ENCODE data around the gene PHIP.
"Not testable (repeated sequence)": the region's sequence is repeated elsewhere in the genome, so short reads cannot be mapped to it uniquely, and the experiment has no call there.

Gene PHIP

DNA sequence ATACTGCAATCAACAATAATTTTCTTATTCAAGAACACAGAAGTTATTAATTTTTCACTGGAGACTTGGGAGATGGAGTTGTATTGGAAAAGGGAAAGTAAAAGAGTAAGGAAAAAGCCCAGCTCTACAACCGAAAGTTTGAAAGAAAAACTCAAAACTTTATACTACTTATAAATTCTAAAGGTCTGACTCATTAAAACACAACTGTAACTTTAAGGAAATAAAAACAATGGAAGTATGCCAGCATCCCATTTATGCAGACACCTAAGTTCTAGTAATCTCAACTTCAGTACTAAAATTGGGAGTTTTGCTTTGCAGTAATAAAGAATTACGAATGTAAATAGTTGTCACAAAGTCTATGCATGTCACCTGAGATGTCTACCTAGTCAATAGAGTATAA is 130.1 kb downstream of the PHIP start:
- Histone ChIP-seq H3K4me1 (ENCODE audit: control insufficient read depth, insufficient read depth, low read length) (no peaks in the 10 kb centered on the region; the same call in 1 of the 2 replicates), H3K4me3 (ENCODE audit: low read length) (no peak overlapping the region), H3K36me3 (ENCODE audit: control insufficient read depth, insufficient read depth, low read length) (peaks cover 10% of the 10 kb centered on the region; the same call in 1 of the 2 replicates), H3K27ac (ENCODE audit: low read length) (no peak overlapping the region), H3K27me3 (ENCODE audit: control insufficient read depth, insufficient read depth, low read length) (no peaks in the 10 kb centered on the region), H3K9me3 (ENCODE audit: control insufficient read depth, insufficient read depth, low read length) (no peaks in the 10 kb centered on the region)
- no peak for DNase-seq (ENCODE audit: low read depth, low spot score)
- no CpG with 5 or more reads among the region's 2 CpGs for WGBS (ENCODE audit: insufficient coverage, insufficient read length)

- H3K9me3 ChIP-seq (ENCODE audit: control insufficient read depth, insufficient read depth, low read length) = no peaks in the 10 kb centered on the region
- no peak overlapping the region for H3K27ac ChIP-seq (ENCODE audit: low read length)
- no peaks in the 10 kb centered on the region; the same call in 1 of the 2 replicates for H3K4me1 ChIP-seq (ENCODE audit: control insufficient read depth, insufficient read depth, low read length)
- no CpG with 5 or more reads among the region's 2 CpGs for WGBS (ENCODE audit: insufficient coverage, insufficient read length)
- peaks cover 10% of the 10 kb centered on the region; the same call in 1 of the 2 replicates for H3K36me3 ChIP-seq (ENCODE audit: control insufficient read depth, insufficient read depth, low read length)
- H3K4me3 ChIP-seq (ENCODE audit: low read length) = no peak overlapping the region
- DNase-seq (ENCODE audit: low read depth, low spot score) = no peak
- H3K27me3 ChIP-seq (ENCODE audit: control insufficient read depth, insufficient read depth, low read length) = no peaks in the 10 kb centered on the region
Observed at GRCh38 chr6:78947529-78947928, 130.5 kb downstream of the PHIP start.

- Histone ChIP-seq H3K27me3 (ENCODE audit: control insufficient read depth, insufficient read depth, low read length) (no peaks in the 10 kb centered on the region), H3K9me3 (ENCODE audit: control insufficient read depth, insufficient read depth, low read length) (no peaks in the 10 kb centered on the region), H3K27ac (ENCODE audit: low read length) (no peak overlapping the region), H3K36me3 (ENCODE audit: control insufficient read depth, insufficient read depth, low read length) (peaks cover 2% of the 10 kb centered on the region; the same call in 1 of the 2 replicates), H3K4me3 (ENCODE audit: low read length) (no peak overlapping the region), H3K4me1 (ENCODE audit: control insufficient read depth, insufficient read depth, low read length) (no peaks in the 10 kb centered on the region)
- no CpG with 5 or more reads among the region's 1 CpG for WGBS (ENCODE audit: insufficient coverage, insufficient read length)
- no peak for DNase-seq (ENCODE audit: low read depth, low spot score)
Observed at GRCh38 chr6:78942446-78942845, 135.6 kb downstream of the PHIP start.

GRCh38 chr6:78936515-78936914 is 141.5 kb downstream of the PHIP start:
- Histone ChIP-seq H3K4me3 (ENCODE audit: low read length) (no peak overlapping the region), H3K27ac (ENCODE audit: low read length) (no peak overlapping the region), H3K9me3 (ENCODE audit: control insufficient read depth, insufficient read depth, low read length) (no peaks in the 10 kb centered on the region), H3K27me3 (ENCODE audit: control insufficient read depth, insufficient read depth, low read length) (no peaks in the 10 kb centered on the region), H3K4me1 (ENCODE audit: control insufficient read depth, insufficient read depth, low read length) (no peaks in the 10 kb centered on the region), H3K36me3 (ENCODE audit: control insufficient read depth, insufficient read depth, low read length) (no peaks in the 10 kb centered on the region; the same call in 1 of the 2 replicates)
- no peak for DNase-seq (ENCODE audit: low read depth, low spot score)
- no CpG with 5 or more reads among the region's 2 CpGs for WGBS (ENCODE audit: insufficient coverage, insufficient read length)

- Histone ChIP-seq H3K36me3 (ENCODE audit: control insufficient read depth, insufficient read depth, low read length) (no peaks in the 10 kb centered on the region; the same call in 1 of the 2 replicates), H3K27ac (ENCODE audit: low read length) (no peak overlapping the region), H3K4me3 (ENCODE audit: low read length) (no peak overlapping the region), H3K9me3 (ENCODE audit: control insufficient read depth, insufficient read depth, low read length) (no peaks in the 10 kb centered on the region), H3K4me1 (ENCODE audit: control insufficient read depth, insufficient read depth, low read length) (no peaks in the 10 kb centered on the region), H3K27me3 (ENCODE audit: control insufficient read depth, insufficient read depth, low read length) (no peaks in the 10 kb centered on the region)
- WGBS (ENCODE audit: insufficient coverage, insufficient read length) = no CpG with 5 or more reads among the region's 2 CpGs
- no peak for DNase-seq (ENCODE audit: low read depth, low spot score)
Observed at GRCh38 chr6:78935553-78935952, 142.5 kb downstream of the PHIP start.

- DNase-seq (ENCODE audit: low read depth, low spot score) = no peak
- H3K36me3 ChIP-seq (ENCODE audit: control insufficient read depth, insufficient read depth, low read length) = no peaks in the 10 kb centered on the region
- peaks cover 2% of the 10 kb centered on the region; the same call in 1 of the 2 replicates for H3K9me3 ChIP-seq (ENCODE audit: control insufficient read depth, insufficient read depth, low read length)
- no peaks in the 10 kb centered on the region for H3K4me1 ChIP-seq (ENCODE audit: control insufficient read depth, insufficient read depth, low read length)
- H3K27ac ChIP-seq (ENCODE audit: low read length) = no peak overlapping the region
- H3K27me3 ChIP-seq (ENCODE audit: control insufficient read depth, insufficient read depth, low read length) = no peaks in the 10 kb centered on the region
- H3K4me3 ChIP-seq (ENCODE audit: low read length) = no peak overlapping the region
- no CpG with 5 or more reads among the region's 3 CpGs for WGBS (ENCODE audit: insufficient coverage, insufficient read length)
Observed at GRCh38 chr6:78925317-78925716, 152.7 kb downstream of the PHIP start.

DNA sequence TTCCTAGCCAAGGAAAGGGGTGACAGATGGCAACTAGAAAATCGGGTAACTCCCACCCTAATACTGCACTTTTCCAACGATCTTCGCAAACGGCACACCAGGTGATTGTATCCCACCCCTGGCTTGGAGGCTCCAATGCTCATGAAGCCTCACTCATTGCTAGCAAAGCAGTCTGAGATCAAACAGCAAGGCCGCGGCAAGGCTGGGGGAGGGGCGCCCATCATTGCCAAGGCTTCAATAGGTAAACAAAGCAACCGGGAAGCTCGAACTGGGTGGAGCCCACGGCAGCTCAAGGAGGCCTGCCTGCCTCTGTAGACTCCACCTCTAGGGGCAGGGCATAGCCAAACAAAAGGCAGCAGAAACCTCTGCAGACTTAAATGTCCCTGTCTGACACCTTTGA is 156.9 kb downstream of the PHIP start:
- not testable (repeated sequence) for H3K36me3 ChIP-seq (ENCODE audit: control insufficient read depth, insufficient read depth, low read length); H3K27ac ChIP-seq (ENCODE audit: low read length); H3K9me3 ChIP-seq (ENCODE audit: control insufficient read depth, insufficient read depth, low read length); H3K27me3 ChIP-seq (ENCODE audit: control insufficient read depth, insufficient read depth, low read length); DNase-seq (ENCODE audit: low read depth, low spot score); H3K4me3 ChIP-seq (ENCODE audit: low read length); H3K4me1 ChIP-seq (ENCODE audit: control insufficient read depth, insufficient read depth, low read length)
- no CpG with 5 or more reads among the region's 10 CpGs for WGBS (ENCODE audit: insufficient coverage, insufficient read length)

- no peak for DNase-seq (ENCODE audit: low read depth, low spot score)
- H3K4me3 ChIP-seq (ENCODE audit: low read length) = no peak overlapping the region
- WGBS (ENCODE audit: insufficient coverage, insufficient read length) = no CpG with 5 or more reads among the region's 1 CpG
- no peaks in the 10 kb centered on the region for H3K27me3 ChIP-seq (ENCODE audit: control insufficient read depth, insufficient read depth, low read length)
- H3K4me1 ChIP-seq (ENCODE audit: control insufficient read depth, insufficient read depth, low read length) = no peaks in the 10 kb centered on the region
- peaks cover 2% of the 10 kb centered on the region; the same call in 1 of the 2 replicates for H3K9me3 ChIP-seq (ENCODE audit: control insufficient read depth, insufficient read depth, low read length)
- H3K36me3 ChIP-seq (ENCODE audit: control insufficient read depth, insufficient read depth, low read length) = no peaks in the 10 kb centered on the region
- no peak overlapping the region for H3K27ac ChIP-seq (ENCODE audit: low read length)
Observed at GRCh38 chr6:78917788-78918187, 160.3 kb downstream of the PHIP start.

- WGBS (ENCODE audit: insufficient coverage, insufficient read length) = no CpG with 5 or more reads among the region's 3 CpGs
Observed at GRCh38 chr6:78916411-78916810, 161.6 kb downstream of the PHIP start.

GRCh38 chr6:78911218-78911940 is 166.7 kb downstream of the PHIP start:
- H3K4me3 ChIP-seq (ENCODE audit: low read length) = peak overlapping the region; percentile 41; the same call in 1 of the 2 replicates
- H3K27ac ChIP-seq (ENCODE audit: low read length) = no peak overlapping the region
- 0 out of 2 replicates have a peak, but pooled peaks cover 2% of the 10 kb centered on the region for H3K4me1 ChIP-seq (ENCODE audit: control insufficient read depth, insufficient read depth, low read length)
- no CpG with 5 or more reads among the region's 9 CpGs for WGBS (ENCODE audit: insufficient coverage, insufficient read length)
- no peak for DNase-seq (ENCODE audit: low read depth, low spot score)
- H3K27me3 ChIP-seq (ENCODE audit: control insufficient read depth, insufficient read depth, low read length) = no peaks in the 10 kb centered on the region
- no peaks in the 10 kb centered on the region for H3K9me3 ChIP-seq (ENCODE audit: control insufficient read depth, insufficient read depth, low read length)
- H3K36me3 ChIP-seq (ENCODE audit: control insufficient read depth, insufficient read depth, low read length) = no peaks in the 10 kb centered on the region

More at GRCh38 chr6:78916411-78916810, 161.6 kb downstream of the PHIP start:
- H3K4me1 ChIP-seq (ENCODE audit: control insufficient read depth, insufficient read depth, low read length) = no peaks in the 10 kb centered on the region
- DNase-seq (ENCODE audit: low read depth, low spot score) = no peak
- no peak overlapping the region for H3K27ac ChIP-seq (ENCODE audit: low read length)
- H3K4me3 ChIP-seq (ENCODE audit: low read length) = no peak overlapping the region
- H3K36me3 ChIP-seq (ENCODE audit: control insufficient read depth, insufficient read depth, low read length) = no peaks in the 10 kb centered on the region
- H3K27me3 ChIP-seq (ENCODE audit: control insufficient read depth, insufficient read depth, low read length) = no peaks in the 10 kb centered on the region
- H3K9me3 ChIP-seq (ENCODE audit: control insufficient read depth, insufficient read depth, low read length) = peaks cover 2% of the 10 kb centered on the region; the same call in 1 of the 2 replicates

Data from iPS DF 6.9 (cell line).